HUES6 (cell line): ENCODE results near the gene PCDHGA12.
"Not testable (repeated sequence)": the region's sequence is repeated elsewhere in the genome, so short reads cannot be mapped to it uniquely, and the experiment has no call there.

Experiments used
- H3K27ac ChIP-seq: 2 replicates; pipeline ENCODE4 v1.7.0; 2013; ENCODE audit warnings: low read depth, mild to moderate bottlenecking, low read length, inconsistent platforms
- H3K27me3 ChIP-seq: 2 replicates; pipeline ENCODE4 v1.6.1; 2013; ENCODE audit warnings: low read length; ENCODE audit not compliant: control insufficient read depth, insufficient read depth
- H3K36me3 ChIP-seq: 2 replicates; pipeline ENCODE4 v1.6.1; 2013; ENCODE audit warnings: low read length; ENCODE audit not compliant: control insufficient read depth, insufficient read depth
- H3K4me1 ChIP-seq: 2 replicates; pipeline ENCODE4 v1.6.1; 2013; ENCODE audit warnings: low read length; ENCODE audit not compliant: control insufficient read depth, insufficient read depth
- H3K4me3 ChIP-seq: 2 replicates; pipeline ENCODE4 v1.5.1; 2013; ENCODE audit warnings: low read depth, low read length
- H3K9ac ChIP-seq: one replicate; pipeline ENCODE4 v1.6.1; 2013; ENCODE audit warnings: mild to moderate bottlenecking, low read length
- H3K9me3 ChIP-seq: 2 replicates; pipeline ENCODE4 v1.6.1; 2013; ENCODE audit warnings: low read depth, low read length; ENCODE audit not compliant: control insufficient read depth, insufficient read depth

Gene PCDHGA12

DNA sequence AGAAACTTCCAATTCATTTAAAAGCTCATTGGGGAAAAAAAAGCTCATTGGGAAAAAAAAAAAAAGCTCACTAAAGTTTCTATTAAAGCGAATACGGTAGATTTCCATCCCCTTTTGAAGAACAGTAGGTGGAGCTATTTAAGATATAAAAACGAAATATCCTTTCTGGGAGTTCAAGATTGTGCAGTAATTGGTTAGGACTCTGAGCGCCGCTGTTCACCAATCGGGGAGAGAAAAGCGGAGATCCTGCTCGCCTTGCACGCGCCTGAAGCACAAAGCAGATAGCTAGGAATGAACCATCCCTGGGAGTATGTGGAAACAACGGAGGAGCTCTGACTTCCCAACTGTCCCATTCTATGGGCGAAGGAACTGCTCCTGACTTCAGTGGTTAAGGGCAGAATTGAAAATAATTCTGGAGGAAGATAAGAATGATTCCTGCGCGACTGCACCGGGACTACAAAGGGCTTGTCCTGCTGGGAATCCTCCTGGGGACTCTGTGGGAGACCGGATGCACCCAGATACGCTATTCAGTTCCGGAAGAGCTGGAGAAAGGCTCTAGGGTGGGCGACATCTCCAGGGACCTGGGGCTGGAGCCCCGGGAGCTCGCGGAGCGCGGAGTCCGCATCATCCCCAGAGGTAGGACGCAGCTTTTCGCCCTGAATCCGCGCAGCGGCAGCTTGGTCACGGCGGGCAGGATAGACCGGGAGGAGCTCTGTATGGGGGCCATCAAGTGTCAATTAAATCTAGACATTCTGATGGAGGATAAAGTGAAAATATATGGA, at the start of gene PCDHGA12:
PCDHGA12 (plus strand) TSS at position 176 of the 782 bp plus-strand sequence; CDS start at position 429, 253 bp downstream.
- no peak within 1 kb of the TSS for H3K9ac ChIP-seq
- no peaks in the 10 kb centered on the region for H3K27me3 ChIP-seq
- H3K4me3 ChIP-seq: no peak within 1 kb of the TSS
- H3K4me1 ChIP-seq: no peaks in the 10 kb centered on the region
- peaks cover 16% of the 10 kb centered on the region for H3K36me3 ChIP-seq
- H3K27ac ChIP-seq: no peak within 1 kb of the TSS
- peaks cover 66% of the 10 kb centered on the region for H3K9me3 ChIP-seq

DNA sequence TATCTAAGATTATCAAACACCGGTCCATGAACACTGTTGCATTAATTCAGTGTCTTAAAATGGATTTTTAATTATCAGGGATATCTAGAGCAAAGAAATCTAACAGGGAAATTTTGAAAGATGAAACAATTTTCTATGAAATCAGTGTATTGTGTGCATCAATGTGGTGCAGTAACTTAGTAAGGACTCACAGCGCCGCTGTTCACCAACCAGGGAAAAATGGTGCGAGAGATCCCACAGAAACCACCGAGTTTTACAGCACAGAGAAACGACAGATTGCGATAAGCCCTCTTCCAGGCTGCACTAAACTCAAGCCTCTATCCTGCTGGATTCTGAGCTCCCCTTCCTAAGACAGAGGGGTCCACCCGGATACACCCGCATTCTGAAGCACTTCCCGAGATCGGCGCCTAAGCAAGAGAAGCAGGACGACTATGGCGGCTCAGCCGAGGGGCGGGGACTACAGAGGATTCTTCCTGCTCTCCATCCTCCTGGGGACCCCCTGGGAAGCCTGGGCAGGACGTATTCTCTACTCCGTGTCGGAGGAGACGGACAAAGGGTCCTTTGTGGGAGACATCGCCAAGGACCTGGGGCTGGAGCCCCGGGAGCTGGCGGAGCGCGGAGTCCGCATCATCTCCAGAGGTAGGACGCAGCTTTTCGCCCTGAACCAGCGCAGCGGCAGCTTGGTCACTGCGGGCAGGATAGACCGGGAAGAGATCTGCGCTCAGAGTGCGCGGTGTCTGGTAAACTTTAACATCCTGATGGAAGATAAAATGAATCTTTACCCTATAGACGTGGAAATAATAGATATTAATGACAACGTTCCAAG, 47.6 kb upstream of the PCDHGA12 start, which contains the start of gene PCDHGA7:
PCDHGA7 (plus strand) TSS at position 274 of the 826 bp plus-strand sequence; CDS start at position 432, 158 bp downstream.
- H3K4me1 ChIP-seq: no peaks in the 10 kb centered on the region
- H3K27me3 ChIP-seq: peaks cover 12% of the 10 kb centered on the region
- peak within 1 kb of the TSS; percentile 54 for H3K9ac ChIP-seq
- no peak within 1 kb of the TSS for H3K27ac ChIP-seq
- H3K4me3 ChIP-seq: peak within 1 kb of the TSS; percentile 71
- peaks cover 32% of the 10 kb centered on the region for H3K9me3 ChIP-seq
- no peaks in the 10 kb centered on the region for H3K36me3 ChIP-seq

DNA sequence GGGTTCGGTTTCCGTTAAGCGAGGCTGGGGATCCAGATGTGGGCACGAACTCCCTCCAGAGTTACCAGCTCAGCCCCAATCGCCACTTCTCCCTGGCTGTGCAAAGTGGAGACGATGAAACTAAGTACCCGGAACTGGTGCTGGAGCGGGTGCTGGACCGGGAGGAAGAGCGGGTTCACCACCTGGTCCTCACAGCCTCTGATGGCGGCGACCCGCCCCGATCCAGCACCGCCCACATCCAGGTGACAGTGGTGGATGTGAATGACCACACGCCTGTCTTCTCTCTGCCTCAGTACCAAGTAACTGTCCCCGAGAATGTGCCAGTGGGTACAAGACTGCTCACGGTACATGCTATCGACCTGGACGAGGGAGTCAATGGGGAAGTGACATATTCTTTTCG, 47.0 kb upstream of the PCDHGA12 start:
- H3K27me3 ChIP-seq: peaks cover 16% of the 10 kb centered on the region
- peak overlapping the region; percentile 71 for H3K4me3 ChIP-seq
- H3K9me3 ChIP-seq: peaks cover 34% of the 10 kb centered on the region

DNA sequence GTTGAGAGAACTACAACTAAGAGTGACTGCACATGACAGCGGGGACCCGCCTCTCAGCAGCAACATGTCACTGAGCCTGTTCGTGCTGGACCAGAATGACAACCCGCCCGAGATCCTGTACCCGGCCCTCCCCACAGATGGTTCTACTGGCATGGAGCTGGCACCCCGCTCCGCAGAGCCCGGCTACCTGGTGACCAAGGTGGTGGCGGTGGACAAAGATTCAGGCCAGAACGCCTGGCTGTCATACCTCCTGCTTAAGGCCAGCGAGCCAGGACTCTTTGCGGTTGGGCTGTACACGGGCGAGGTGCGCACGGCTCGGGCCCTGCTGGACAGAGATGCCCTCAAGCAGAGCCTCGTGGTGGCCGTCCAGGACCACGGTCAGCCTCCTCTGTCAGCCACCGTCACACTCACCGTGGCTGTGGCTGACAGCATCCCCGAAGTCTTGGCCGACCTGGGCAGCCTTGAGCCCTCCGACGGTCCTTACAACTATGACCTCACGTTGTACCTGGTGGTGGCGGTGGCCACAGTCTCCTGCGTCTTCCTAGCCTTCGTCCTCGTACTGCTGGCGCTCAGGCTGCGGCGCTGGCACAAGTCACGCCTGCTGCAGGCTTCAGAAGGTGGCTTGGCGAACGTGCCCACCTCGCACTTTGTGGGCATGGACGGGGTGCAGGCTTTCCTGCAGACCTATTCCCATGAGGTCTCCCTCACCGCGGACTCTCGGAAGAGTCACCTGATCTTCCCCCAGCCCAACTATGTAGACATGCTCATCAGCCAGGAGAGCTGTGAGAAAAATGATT, 45.6 kb upstream of the PCDHGA12 start:
- Histone ChIP-seq H3K4me1 (no peaks in the 10 kb centered on the region), H3K36me3 (peaks cover 6% of the 10 kb centered on the region; the same call in 1 of the 2 replicates), H3K27ac (no peak overlapping the region), H3K9ac (no peak overlapping the region), H3K4me3 (no peak overlapping the region), H3K9me3 (peaks cover 48% of the 10 kb centered on the region), H3K27me3 (peaks cover 19% of the 10 kb centered on the region)

More for the DNA sequence above, 47.0 kb upstream of the PCDHGA12 start:
- no peak overlapping the region for H3K27ac ChIP-seq
- H3K4me1 ChIP-seq: no peaks in the 10 kb centered on the region
- peaks cover 1% of the 10 kb centered on the region; the same call in 1 of the 2 replicates for H3K36me3 ChIP-seq
- H3K9ac ChIP-seq: no peak overlapping the region

DNA sequence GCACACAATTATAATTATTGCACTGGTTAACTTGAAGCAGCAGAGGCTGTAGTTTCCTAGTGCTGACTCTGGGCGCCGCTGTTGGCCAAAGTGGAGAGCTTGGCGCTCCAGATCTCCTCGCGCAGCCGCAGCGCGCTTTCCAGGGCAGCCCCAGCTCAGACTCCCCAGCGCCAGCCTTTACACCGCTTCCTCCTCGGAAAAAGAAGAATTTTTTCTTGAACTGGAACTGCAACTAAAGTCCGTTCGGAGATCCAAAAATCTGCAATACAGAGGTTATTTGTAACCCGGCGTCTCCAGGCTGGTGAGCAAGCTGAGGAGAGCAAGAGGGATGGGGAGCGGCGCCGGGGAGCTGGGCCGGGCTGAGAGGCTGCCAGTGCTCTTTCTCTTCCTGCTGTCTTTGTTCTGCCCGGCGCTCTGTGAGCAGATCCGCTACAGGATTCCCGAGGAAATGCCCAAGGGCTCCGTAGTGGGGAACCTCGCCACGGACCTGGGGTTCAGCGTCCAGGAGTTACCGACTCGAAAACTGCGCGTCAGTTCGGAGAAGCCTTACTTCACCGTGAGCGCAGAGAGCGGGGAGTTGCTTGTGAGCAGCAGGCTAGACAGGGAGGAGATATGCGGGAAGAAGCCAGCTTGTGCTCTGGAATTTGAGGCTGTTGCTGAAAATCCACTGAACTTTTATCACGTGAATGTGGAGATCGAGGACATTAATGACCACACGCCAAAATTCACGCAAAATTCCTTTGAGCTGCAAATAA, 42.6 kb upstream of the PCDHGA12 start, which contains the start of gene PCDHGB4:
PCDHGB4 (plus strand) TSS at position 142 of the 755 bp plus-strand sequence; CDS start at position 329, 187 bp downstream.
- not testable (repeated sequence) for H3K4me1 ChIP-seq, H3K27ac ChIP-seq
- H3K27me3 ChIP-seq: peaks cover 19% of the 10 kb centered on the region
- H3K9ac ChIP-seq: peak within 1 kb of the TSS; percentile 49
- H3K4me3 ChIP-seq: peak within 1 kb of the TSS; percentile 57
- peaks cover 22% of the 10 kb centered on the region for H3K36me3 ChIP-seq
- H3K9me3 ChIP-seq: peaks cover 70% of the 10 kb centered on the region

DNA sequence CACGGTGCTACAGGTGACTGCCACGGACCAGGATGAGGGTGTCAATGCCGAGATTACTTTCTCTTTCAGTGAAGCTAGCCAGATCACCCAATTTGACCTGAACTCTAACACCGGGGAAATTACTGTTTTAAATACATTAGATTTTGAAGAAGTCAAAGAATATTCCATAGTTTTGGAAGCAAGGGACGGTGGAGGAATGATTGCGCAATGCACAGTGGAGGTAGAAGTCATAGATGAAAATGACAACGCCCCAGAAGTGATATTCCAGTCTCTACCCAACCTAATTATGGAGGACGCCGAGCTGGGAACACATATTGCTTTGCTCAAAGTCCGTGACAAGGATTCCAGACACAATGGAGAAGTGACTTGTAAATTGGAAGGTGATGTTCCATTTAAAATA, 41.6 kb upstream of the PCDHGA12 start:
- peak overlapping the region; percentile 35 for H3K4me3 ChIP-seq
- peaks cover 72% of the 10 kb centered on the region for H3K9me3 ChIP-seq
- peaks cover 31% of the 10 kb centered on the region for H3K36me3 ChIP-seq
- H3K27me3 ChIP-seq: peaks cover 12% of the 10 kb centered on the region
- H3K9ac ChIP-seq: no peak overlapping the region
- no peaks in the 10 kb centered on the region for H3K4me1 ChIP-seq
- no peak overlapping the region for H3K27ac ChIP-seq

DNA sequence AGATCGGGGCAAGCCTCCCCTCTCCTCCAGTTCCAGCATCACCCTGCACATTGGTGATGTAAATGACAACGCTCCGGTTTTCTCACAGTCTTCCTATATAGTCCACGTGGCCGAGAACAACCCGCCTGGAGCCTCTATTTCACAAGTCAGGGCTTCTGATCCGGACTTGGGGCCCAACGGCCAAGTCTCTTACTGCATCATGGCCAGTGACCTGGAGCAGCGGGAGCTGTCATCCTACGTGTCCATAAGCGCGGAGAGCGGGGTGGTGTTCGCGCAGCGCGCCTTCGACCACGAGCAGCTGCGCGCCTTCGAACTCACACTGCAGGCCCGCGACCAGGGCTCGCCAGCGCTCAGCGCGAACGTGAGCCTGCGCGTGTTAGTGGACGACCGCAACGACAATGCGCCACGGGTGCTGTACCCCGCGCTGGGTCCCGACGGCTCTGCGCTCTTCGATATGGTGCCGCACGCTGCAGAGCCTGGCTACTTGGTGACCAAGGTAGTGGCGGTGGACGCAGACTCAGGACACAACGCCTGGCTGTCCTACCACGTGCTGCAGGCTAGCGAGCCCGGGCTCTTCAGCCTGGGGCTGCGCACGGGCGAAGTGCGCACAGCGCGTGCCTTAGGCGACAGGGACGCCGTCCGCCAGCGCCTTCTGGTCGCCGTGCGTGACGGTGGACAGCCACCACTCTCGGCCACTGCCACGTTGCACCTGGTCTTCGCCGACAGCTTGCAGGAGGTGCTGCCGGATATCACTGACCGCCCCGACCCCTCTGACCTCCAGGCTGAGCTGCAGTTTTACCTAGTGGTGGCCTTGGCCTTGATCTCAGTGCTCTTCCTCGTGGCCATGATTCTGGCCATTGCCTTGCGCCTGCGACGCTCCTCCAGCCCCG, 40.9 kb upstream of the PCDHGA12 start:
- no peak overlapping the region for H3K9ac ChIP-seq
- H3K27ac ChIP-seq: no peak overlapping the region
- 0 out of 2 replicates have a peak overlapping the region, but pooled peaks have one; percentile 11 for H3K4me3 ChIP-seq
- H3K9me3 ChIP-seq: peaks cover 72% of the 10 kb centered on the region
- peaks cover 36% of the 10 kb centered on the region for H3K36me3 ChIP-seq
- H3K4me1 ChIP-seq: no peaks in the 10 kb centered on the region
- peaks cover 7% of the 10 kb centered on the region; the same call in 1 of the 2 replicates for H3K27me3 ChIP-seq

DNA sequence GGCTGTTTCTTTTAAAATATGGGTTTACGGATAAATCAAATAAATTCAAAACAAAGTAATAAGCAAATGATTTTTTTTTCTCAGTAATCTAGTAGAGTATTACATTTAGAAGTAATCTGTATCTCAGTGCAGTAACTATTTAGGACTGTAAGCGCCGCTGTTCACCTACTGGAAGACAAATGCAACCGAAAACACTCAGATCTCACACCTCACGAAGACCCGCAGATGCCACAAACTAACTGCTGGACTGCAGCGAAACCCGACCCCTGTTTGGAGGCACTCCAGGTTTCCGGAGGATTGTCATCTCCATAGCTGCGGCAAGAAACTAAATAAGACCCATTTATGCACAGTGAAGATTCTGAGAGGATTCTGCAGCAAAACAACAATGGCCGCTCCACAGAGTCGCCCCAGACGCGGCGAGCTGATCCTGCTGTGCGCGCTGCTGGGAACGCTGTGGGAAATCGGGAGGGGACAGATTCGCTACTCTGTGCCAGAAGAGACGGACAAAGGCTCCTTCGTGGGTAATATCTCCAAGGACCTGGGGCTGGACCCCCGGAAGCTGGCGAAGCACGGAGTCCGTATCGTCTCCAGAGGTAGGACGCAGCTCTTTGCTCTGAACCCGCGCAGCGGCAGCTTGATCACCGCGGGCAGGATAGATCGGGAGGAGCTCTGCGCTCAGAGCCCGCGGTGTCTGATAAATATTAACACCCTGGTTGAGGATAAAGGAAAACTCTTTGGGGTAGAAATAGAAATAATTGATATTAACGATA, 37.7 kb upstream of the PCDHGA12 start, which contains the start of gene PCDHGA8:
PCDHGA8 (plus strand) TSS at position 205 of the 770 bp plus-strand sequence; CDS start at position 386, 181 bp downstream.
- Histone ChIP-seq H3K4me1 (no peaks in the 10 kb centered on the region), H3K9me3 (peaks cover 77% of the 10 kb centered on the region), H3K36me3 (peaks cover 36% of the 10 kb centered on the region), H3K9ac (no peak within 1 kb of the TSS), H3K27me3 (peaks cover 7% of the 10 kb centered on the region; the same call in 1 of the 2 replicates), H3K4me3 (no peak within 1 kb of the TSS), H3K27ac (no peak within 1 kb of the TSS)

DNA sequence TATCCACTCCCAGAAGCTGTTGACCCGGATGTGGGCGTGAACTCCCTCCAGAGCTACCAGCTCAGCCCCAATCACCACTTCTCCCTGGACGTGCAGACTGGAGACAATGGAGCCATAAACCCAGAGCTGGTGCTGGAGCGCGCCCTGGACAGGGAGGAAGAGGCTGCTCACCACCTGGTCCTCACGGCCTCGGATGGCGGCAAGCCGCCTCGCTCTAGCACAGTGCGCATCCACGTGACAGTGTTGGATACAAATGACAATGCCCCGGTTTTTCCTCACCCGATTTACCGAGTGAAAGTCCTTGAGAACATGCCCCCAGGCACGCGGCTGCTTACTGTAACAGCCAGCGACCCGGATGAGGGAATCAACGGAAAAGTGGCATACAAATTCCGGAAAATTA, 37.0 kb upstream of the PCDHGA12 start:
- no peak overlapping the region for H3K4me3 ChIP-seq
- H3K27me3 ChIP-seq: peaks cover 4% of the 10 kb centered on the region; the same call in 1 of the 2 replicates
- peaks cover 35% of the 10 kb centered on the region for H3K36me3 ChIP-seq
- H3K4me1 ChIP-seq: no peaks in the 10 kb centered on the region
- H3K27ac ChIP-seq: no peak overlapping the region
- peaks cover 78% of the 10 kb centered on the region for H3K9me3 ChIP-seq
- no peak overlapping the region for H3K9ac ChIP-seq
